ENCODE results near the gene NBPF20. TPM values are rescaled to one million over a fixed set of nuclear protein-coding genes. Genes with fewer than 3 reads are reported as not detected.
"Not testable (repeated sequence)": the region's sequence is repeated elsewhere in the genome, so short reads cannot be mapped to it uniquely, and the experiment has no call there.

NBPF20 gene
- total RNA-seq: 4.3 and 4.7 TPM in 2 replicates
- long read RNA-seq, partial matches to known transcripts: 4 of 11 reads
- long read RNA-seq, other reads (novel, unspliced or antisense): 7 of 11 reads

GRCh38 chr1:145425436-145426029 lies at the start of gene NBPF20:
TSS of gene NBPF20 (minus strand) at chr1:145425603. CDS start at chr1:145405272, 20,331 bp downstream.
- H3K36me3 Mint-ChIP-seq (ENCODE audit: low read depth): peaks cover 10% of the 10 kb centered on the region
- peak within 1 kb of the TSS; percentile 98 for H3K4me3 Mint-ChIP-seq
- DNase-seq (ENCODE audit: low read depth, low spot score): peak; percentile 77
- TF ChIP-seq, protein P1, sequence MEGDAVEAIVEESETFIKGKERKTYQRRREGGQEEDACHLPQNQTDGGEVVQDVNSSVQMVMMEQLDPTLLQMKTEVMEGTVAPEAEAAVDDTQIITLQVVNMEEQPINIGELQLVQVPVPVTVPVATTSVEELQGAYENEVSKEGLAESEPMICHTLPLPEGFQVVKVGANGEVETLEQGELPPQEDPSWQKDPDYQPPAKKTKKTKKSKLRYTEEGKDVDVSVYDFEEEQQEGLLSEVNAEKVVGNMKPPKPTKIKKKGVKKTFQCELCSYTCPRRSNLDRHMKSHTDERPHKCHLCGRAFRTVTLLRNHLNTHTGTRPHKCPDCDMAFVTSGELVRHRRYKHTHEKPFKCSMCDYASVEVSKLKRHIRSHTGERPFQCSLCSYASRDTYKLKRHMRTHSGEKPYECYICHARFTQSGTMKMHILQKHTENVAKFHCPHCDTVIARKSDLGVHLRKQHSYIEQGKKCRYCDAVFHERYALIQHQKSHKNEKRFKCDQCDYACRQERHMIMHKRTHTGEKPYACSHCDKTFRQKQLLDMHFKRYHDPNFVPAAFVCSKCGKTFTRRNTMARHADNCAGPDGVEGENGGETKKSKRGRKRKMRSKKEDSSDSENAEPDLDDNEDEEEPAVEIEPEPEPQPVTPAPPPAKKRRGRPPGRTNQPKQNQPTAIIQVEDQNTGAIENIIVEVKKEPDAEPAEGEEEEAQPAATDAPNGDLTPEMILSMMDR (conservative IDR thresholded peaks at IDR 0.05): no peak
- peak within 1 kb of the TSS; percentile 91 for H3K27ac Mint-ChIP-seq (ENCODE audit: unreplicated experiment)
- no peaks in the 10 kb centered on the region for H3K9me3 Mint-ChIP-seq
- peaks cover 16% of the 10 kb centered on the region for H3K4me1 Mint-ChIP-seq
- peaks cover 53% of the 10 kb centered on the region for H3K27me3 Mint-ChIP-seq (ENCODE audit: low read depth)

DNA sequence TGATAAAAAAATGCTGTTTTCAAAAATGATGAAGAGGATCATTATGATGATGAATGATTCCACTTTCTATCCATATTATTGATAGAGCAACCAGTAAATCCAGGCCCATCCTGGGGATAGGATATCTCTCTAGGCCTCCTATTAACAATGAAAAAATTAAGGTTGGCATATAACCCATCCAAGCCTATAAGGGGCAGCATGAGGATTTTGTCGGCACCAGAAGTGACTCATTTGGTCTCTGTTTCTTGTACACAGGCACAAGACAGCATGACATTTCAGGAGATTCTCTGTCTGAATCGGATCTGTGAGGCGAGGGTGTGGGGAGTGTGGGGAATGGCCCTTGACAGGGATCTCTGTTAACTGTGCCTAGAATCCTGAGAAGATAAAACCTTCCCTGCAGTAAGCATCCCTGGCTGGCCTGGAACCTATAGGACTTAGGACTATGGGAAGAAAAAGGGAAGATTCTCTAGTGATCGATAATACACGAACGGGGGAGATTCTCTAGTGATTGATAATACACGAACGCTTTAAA lies 49.5 kb upstream of the NBPF20 start:
- Mint-ChIP-seq H3K4me3 (peak overlapping the region; percentile 89), H3K27me3 (ENCODE audit: low read depth) (peaks cover 30% of the 10 kb centered on the region)
- not testable (repeated sequence) for H3K9me3 Mint-ChIP-seq; DNase-seq (ENCODE audit: low read depth, low spot score); H3K4me1 Mint-ChIP-seq; H3K36me3 Mint-ChIP-seq (ENCODE audit: low read depth); H3K27ac Mint-ChIP-seq (ENCODE audit: unreplicated experiment)

- not testable (repeated sequence) for H3K4me1 Mint-ChIP-seq; DNase-seq (ENCODE audit: low read depth, low spot score); H3K27ac Mint-ChIP-seq (ENCODE audit: unreplicated experiment); H3K36me3 Mint-ChIP-seq (ENCODE audit: low read depth); H3K4me3 Mint-ChIP-seq; H3K9me3 Mint-ChIP-seq
- peaks cover 28% of the 10 kb centered on the region for H3K27me3 Mint-ChIP-seq (ENCODE audit: low read depth)
These were observed 47.3 kb upstream of the NBPF20 start for GRCh38 chr1:145472731-145473130.

DNA sequence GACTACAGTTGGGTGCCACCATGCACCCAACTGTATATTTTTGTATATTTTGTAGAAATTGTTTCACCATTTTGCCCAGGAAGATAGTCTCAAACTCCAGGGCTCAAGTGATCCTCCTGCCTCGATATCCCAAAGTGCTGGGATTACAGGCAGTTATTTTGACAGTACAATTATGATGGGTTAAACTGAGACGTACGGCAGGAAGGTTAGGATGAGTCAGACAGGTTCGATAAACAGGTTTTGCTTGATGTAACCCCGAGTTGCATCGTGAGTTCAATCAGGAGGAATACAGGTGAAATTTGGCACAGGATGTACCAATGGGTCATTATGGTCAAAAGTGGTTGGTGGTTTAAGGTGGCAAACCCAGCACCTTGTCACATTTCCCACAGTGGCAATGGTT lies 46.0 kb upstream of the NBPF20 start:
- DNase-seq (ENCODE audit: low read depth, low spot score); H3K36me3 Mint-ChIP-seq (ENCODE audit: low read depth); H3K4me3 Mint-ChIP-seq: not testable (repeated sequence)

GRCh38 chr1:145465405-145466144 lies 40.2 kb upstream of the NBPF20 start:
- not testable (repeated sequence) for H3K4me1 Mint-ChIP-seq; H3K36me3 Mint-ChIP-seq (ENCODE audit: low read depth); H3K9me3 Mint-ChIP-seq
- Mint-ChIP-seq H3K27ac (ENCODE audit: unreplicated experiment) (peak overlapping the region; percentile 99), H3K27me3 (ENCODE audit: low read depth) (peaks cover 36% of the 10 kb centered on the region), H3K4me3 (peak overlapping the region; percentile 94)
- DNase-seq (ENCODE audit: low read depth, low spot score): peak; percentile 56

More for the DNA sequence above, 46.0 kb upstream of the NBPF20 start:
- not testable (repeated sequence) for H3K4me1 Mint-ChIP-seq; H3K9me3 Mint-ChIP-seq; H3K27ac Mint-ChIP-seq (ENCODE audit: unreplicated experiment)
- H3K27me3 Mint-ChIP-seq (ENCODE audit: low read depth): peaks cover 28% of the 10 kb centered on the region

- H3K36me3 Mint-ChIP-seq (ENCODE audit: low read depth); H3K27ac Mint-ChIP-seq (ENCODE audit: unreplicated experiment); H3K4me1 Mint-ChIP-seq; H3K9me3 Mint-ChIP-seq; DNase-seq (ENCODE audit: low read depth, low spot score): not testable (repeated sequence)
- Mint-ChIP-seq H3K27me3 (ENCODE audit: low read depth) (peaks cover 43% of the 10 kb centered on the region), H3K4me3 (peak overlapping the region; percentile 94)
These were observed 39.4 kb upstream of the NBPF20 start for GRCh38 chr1:145464708-145465336.

- H3K36me3 Mint-ChIP-seq (ENCODE audit: low read depth); DNase-seq (ENCODE audit: low read depth, low spot score); H3K4me1 Mint-ChIP-seq; H3K27ac Mint-ChIP-seq (ENCODE audit: unreplicated experiment); H3K4me3 Mint-ChIP-seq; H3K9me3 Mint-ChIP-seq: not testable (repeated sequence)
- H3K27me3 Mint-ChIP-seq (ENCODE audit: low read depth): peaks cover 45% of the 10 kb centered on the region
These were observed 38.6 kb upstream of the NBPF20 start for GRCh38 chr1:145464017-145464416.

DNA sequence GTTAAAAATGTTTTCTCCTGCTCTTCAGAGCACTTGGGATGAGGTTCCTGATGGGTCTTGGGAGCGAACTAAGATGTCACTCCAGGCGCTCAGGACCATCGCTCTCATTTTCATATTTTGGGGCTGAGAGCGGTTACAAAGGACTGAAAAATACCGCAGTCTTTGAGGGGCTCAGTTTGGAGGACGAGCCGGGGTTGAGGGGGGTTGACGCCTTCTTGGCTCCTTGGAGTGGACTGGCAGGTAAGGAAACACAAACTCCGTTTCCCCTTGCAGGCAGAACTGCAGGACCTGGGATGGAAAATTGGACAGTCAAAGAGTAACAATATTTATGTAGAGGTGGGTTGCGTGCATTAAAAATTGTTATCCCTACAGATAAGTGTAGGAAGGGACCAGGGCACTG lies 35.3 kb upstream of the NBPF20 start:
- peaks cover 52% of the 10 kb centered on the region for H3K27me3 Mint-ChIP-seq (ENCODE audit: low read depth)
- not testable (repeated sequence) for H3K4me1 Mint-ChIP-seq; H3K9me3 Mint-ChIP-seq; DNase-seq (ENCODE audit: low read depth, low spot score); H3K36me3 Mint-ChIP-seq (ENCODE audit: low read depth); H3K4me3 Mint-ChIP-seq; H3K27ac Mint-ChIP-seq (ENCODE audit: unreplicated experiment)

DNA sequence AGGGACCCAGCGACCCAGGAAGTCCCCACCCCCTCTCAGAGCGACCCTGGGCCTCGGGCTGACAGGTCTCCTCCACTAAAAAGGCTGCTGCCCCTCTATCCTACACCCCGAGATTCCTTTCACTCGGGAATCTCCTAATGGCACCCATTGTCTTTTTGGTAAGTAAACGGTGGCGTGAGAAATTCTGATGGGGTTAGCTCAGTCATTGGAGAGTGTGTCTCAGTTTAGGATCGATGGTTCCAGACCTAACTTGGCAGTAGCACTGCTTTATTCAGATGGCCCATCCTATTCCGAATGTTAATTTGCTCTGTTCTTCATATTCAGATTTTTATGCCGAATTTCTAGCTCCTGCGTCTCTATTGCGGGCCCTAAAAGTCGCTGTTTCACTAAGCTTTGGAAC lies 34.6 kb upstream of the NBPF20 start:
- H3K9me3 Mint-ChIP-seq; H3K27ac Mint-ChIP-seq (ENCODE audit: unreplicated experiment); DNase-seq (ENCODE audit: low read depth, low spot score); H3K36me3 Mint-ChIP-seq (ENCODE audit: low read depth); H3K4me1 Mint-ChIP-seq; H3K4me3 Mint-ChIP-seq: not testable (repeated sequence)
- peaks cover 52% of the 10 kb centered on the region for H3K27me3 Mint-ChIP-seq (ENCODE audit: low read depth)

DNA sequence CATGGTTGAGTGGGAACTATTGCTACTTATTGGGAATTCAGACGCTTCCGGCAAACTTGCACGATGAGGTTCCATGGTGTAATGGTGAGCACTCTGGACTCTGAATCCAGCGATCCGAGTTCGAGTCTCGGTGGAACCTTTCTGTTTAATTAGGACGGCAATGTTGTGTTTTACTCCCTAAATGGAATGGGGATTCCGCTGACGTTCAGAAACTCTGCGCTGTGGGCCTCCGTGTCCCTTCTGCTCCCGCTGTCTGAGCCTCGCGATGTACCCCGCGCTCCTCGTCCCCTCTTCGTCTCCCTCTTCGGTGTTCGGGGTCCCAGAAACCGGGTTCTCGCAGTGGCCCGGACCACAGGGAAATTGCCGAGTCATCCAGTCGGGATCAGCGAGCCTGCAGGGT lies 34.2 kb upstream of the NBPF20 start:
- peaks cover 56% of the 10 kb centered on the region for H3K27me3 Mint-ChIP-seq (ENCODE audit: low read depth)
- H3K4me1 Mint-ChIP-seq; H3K4me3 Mint-ChIP-seq; H3K36me3 Mint-ChIP-seq (ENCODE audit: low read depth); H3K27ac Mint-ChIP-seq (ENCODE audit: unreplicated experiment); DNase-seq (ENCODE audit: low read depth, low spot score); H3K9me3 Mint-ChIP-seq: not testable (repeated sequence)

DNA sequence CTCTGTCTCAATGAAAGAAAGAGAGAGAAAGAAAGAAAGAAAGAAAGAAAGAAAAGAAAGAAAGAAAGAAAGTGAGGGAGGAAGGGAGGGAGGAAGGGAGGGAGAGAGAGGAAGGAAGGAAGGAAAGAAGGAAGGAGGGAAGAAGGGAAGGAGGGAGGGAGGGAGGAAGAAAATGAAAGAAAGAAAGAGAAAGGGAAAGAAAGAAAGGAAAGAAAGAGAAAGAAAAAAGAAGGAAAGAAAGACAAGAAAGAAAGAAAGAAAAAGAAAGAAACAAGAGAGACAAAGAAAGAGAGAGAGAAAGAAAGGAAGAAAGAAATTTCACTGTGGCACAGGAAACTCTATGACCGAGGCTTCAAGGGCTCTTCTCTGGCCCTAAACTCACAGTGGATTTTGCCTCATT lies 33.7 kb upstream of the NBPF20 start:
- peaks cover 57% of the 10 kb centered on the region for H3K27me3 Mint-ChIP-seq (ENCODE audit: low read depth)
- H3K9me3 Mint-ChIP-seq; H3K4me1 Mint-ChIP-seq; H3K27ac Mint-ChIP-seq (ENCODE audit: unreplicated experiment); DNase-seq (ENCODE audit: low read depth, low spot score); H3K4me3 Mint-ChIP-seq; H3K36me3 Mint-ChIP-seq (ENCODE audit: low read depth): not testable (repeated sequence)

DNA sequence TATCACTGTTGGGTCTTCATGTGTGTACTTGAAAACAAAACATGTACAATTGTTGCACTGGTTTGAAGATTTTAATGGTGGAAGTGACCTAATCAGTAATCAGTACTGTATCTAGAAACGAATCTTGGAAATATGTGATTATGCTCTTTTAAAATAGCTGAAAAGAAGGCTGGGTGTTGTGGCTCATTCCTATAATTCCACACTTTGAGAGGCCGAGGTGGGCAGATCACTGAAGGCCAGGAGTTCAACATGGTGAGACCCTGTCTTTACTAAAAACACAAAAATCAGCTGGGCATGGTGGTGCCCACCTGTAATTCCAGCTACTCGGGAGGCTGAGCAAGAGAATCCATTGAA lies 29.4 kb upstream of the NBPF20 start:
- DNase-seq (ENCODE audit: low read depth, low spot score); H3K27ac Mint-ChIP-seq (ENCODE audit: unreplicated experiment); H3K4me1 Mint-ChIP-seq; H3K36me3 Mint-ChIP-seq (ENCODE audit: low read depth); H3K9me3 Mint-ChIP-seq: not testable (repeated sequence)
- H3K4me3 Mint-ChIP-seq: peak overlapping the region; percentile 56
- H3K27me3 Mint-ChIP-seq (ENCODE audit: low read depth): peaks cover 48% of the 10 kb centered on the region

All from neural crest cell (in vitro differentiated cells).